Nephron (organoid): Measurements from ENCODE around the gene TTC21B.

Experiments used
- H3K27ac Mint-ChIP-seq, 3 experiments: 2 replicates each; pipeline ENCODE4 v1.8.0; 2020; ENCODE audit warnings: mixed read lengths in 3 of 3, mild to moderate bottlenecking in 2 of 3, moderate library complexity in 1 of 3
- H3K27me3 Mint-ChIP-seq: 2 replicates; pipeline ENCODE4 v1.8.0; 2021; ENCODE audit warnings: low read depth, mild to moderate bottlenecking, moderate library complexity, mixed read lengths
- H3K36me3 Mint-ChIP-seq: 2 replicates; pipeline ENCODE4 v1.8.0; 2020; ENCODE audit warnings: low read depth, mixed read lengths
- H3K4me1 Mint-ChIP-seq: 2 replicates; pipeline ENCODE4 v1.8.0; 2020; ENCODE audit warnings: mixed read lengths
- H3K4me3 Mint-ChIP-seq, 3 experiments: 2 replicates each; pipeline ENCODE4 v1.8.0; 2020; ENCODE audit warnings: mild to moderate bottlenecking in 3 of 3, mixed read lengths in 3 of 3, moderate library complexity in 2 of 3
- H3K9me3 Mint-ChIP-seq: 2 replicates; pipeline ENCODE4 v1.8.0; 2020; ENCODE audit warnings: mixed read lengths
- CTCF ChIP-seq, 3 experiments: fragments of 200-600 bp; sonication (generic); IDR thresholded peaks; one replicate each; pipeline ENCODE4 v1.5.0; 2021; ENCODE audit warnings: antibody characterized with exemption in 3 of 3; ENCODE audit not compliant: unreplicated experiment in 3 of 3

The TTC21B gene

GRCh38 chr2:165840333-165840958, 113.1 kb downstream of the TTC21B start:
- H3K4me1 Mint-ChIP-seq, result no peaks in the 10 kb centered on the region
- H3K36me3 Mint-ChIP-seq, result no peaks in the 10 kb centered on the region
- no peak for TF ChIP-seq CTCF (IDR thresholded peaks at IDR 0.05; ENCODE audit: unreplicated experiment in 3 of 3)
- no peaks in the 10 kb centered on the region for H3K9me3 Mint-ChIP-seq
- H3K4me3 Mint-ChIP-seq, result no peak overlapping the region
- no peak overlapping the region for H3K27ac Mint-ChIP-seq
- no peaks in the 10 kb centered on the region for H3K27me3 Mint-ChIP-seq

GRCh38 chr2:165839610-165840009, 114.0 kb downstream of the TTC21B start:
- Mint-ChIP-seq H3K9me3 (no peaks in the 10 kb centered on the region), H3K36me3 (no peaks in the 10 kb centered on the region), H3K4me3 (no peak overlapping the region), H3K27ac (no peak overlapping the region), H3K4me1 (no peaks in the 10 kb centered on the region), H3K27me3 (no peaks in the 10 kb centered on the region)
- no peak for TF ChIP-seq CTCF (IDR thresholded peaks at IDR 0.05; ENCODE audit: unreplicated experiment in 3 of 3)

GRCh38 chr2:165837122-165837521, 116.5 kb downstream of the TTC21B start:
- Mint-ChIP-seq H3K27ac (no peak overlapping the region), H3K9me3 (no peaks in the 10 kb centered on the region), H3K4me1 (no peaks in the 10 kb centered on the region), H3K4me3 (no peak overlapping the region), H3K27me3 (no peaks in the 10 kb centered on the region), H3K36me3 (no peaks in the 10 kb centered on the region)
- TF ChIP-seq CTCF (IDR thresholded peaks at IDR 0.05; ENCODE audit: unreplicated experiment in 3 of 3), result no peak

- H3K27ac Mint-ChIP-seq, result no peak overlapping the region
- no peaks in the 10 kb centered on the region for H3K36me3 Mint-ChIP-seq
- H3K4me1 Mint-ChIP-seq, result no peaks in the 10 kb centered on the region
- TF ChIP-seq CTCF (IDR thresholded peaks at IDR 0.05; ENCODE audit: unreplicated experiment in 3 of 3), result no peak
- no peaks in the 10 kb centered on the region for H3K27me3 Mint-ChIP-seq
- no peak overlapping the region for H3K4me3 Mint-ChIP-seq
- H3K9me3 Mint-ChIP-seq, result no peaks in the 10 kb centered on the region
These were observed 118.2 kb downstream of the TTC21B start for GRCh38 chr2:165835363-165835762.

- Mint-ChIP-seq H3K4me1 (no peaks in the 10 kb centered on the region), H3K27ac (no peak overlapping the region), H3K9me3 (no peaks in the 10 kb centered on the region), H3K4me3 (no peak overlapping the region), H3K27me3 (no peaks in the 10 kb centered on the region), H3K36me3 (no peaks in the 10 kb centered on the region)
- TF ChIP-seq CTCF (IDR thresholded peaks at IDR 0.05; ENCODE audit: unreplicated experiment in 3 of 3), result no peak
These were observed 120.4 kb downstream of the TTC21B start for GRCh38 chr2:165833156-165833555.

GRCh38 chr2:165827921-165828276, 125.7 kb downstream of the TTC21B start:
- H3K4me1 Mint-ChIP-seq, result peaks cover 13% of the 10 kb centered on the region
- H3K27me3 Mint-ChIP-seq, result no peaks in the 10 kb centered on the region
- H3K9me3 Mint-ChIP-seq, result no peaks in the 10 kb centered on the region
- no peak for TF ChIP-seq CTCF (IDR thresholded peaks at IDR 0.05; ENCODE audit: unreplicated experiment in 3 of 3)
- no peak overlapping the region for H3K27ac Mint-ChIP-seq
- no peak overlapping the region for H3K4me3 Mint-ChIP-seq
- no peaks in the 10 kb centered on the region for H3K36me3 Mint-ChIP-seq
